Esophagus squamous epithelium (tissue), 5 donors: ENCODE measurements around the gene SLCO1A2. TPM values are rescaled to one million over a fixed set of nuclear protein-coding genes. Genes with fewer than 3 reads are reported as not detected.

Experiments
- DNase-seq: peaks from one replicate; lab custom pipeline; 2025; lab: John Stamatoyannopoulos, UW
- H3K27ac ChIP-seq, 4 donors: fragments of 200-600 bp; sonication (generic); one replicate each; pipeline ENCODE4 v1.5.1; 2016 to 2019; ENCODE audit warnings: mild to moderate bottlenecking in 1 of 4
- H3K27me3 ChIP-seq, 4 donors: fragments of 200-600 bp; sonication (generic); 1 replicate in 3 of 4; 2 replicates in 1 of 4; pipeline versions ENCODE4 v1.5.1 to v1.6.0; 2017 to 2021; ENCODE audit warnings: antibody characterized with exemption in 1 of 4
- H3K36me3 ChIP-seq, 3 donors: fragments of 200-600 bp; sonication (generic); one replicate each; pipeline ENCODE4 v1.5.1; 2016 to 2019
- H3K4me1 ChIP-seq, 3 donors: fragments of 200-600 bp; sonication (generic); one replicate each; pipeline ENCODE4 v1.5.1; 2017 to 2019
- H3K4me3 ChIP-seq, 4 donors: fragments of 200-600 bp; sonication (generic); 1 replicate in 3 of 4; 2 replicates in 1 of 4; pipeline ENCODE4 v1.5.1; 2016 to 2019; ENCODE audit warnings: mild to moderate bottlenecking in 2 of 4, moderate library complexity in 1 of 4
- H3K9me3 ChIP-seq, 3 donors: fragments of 200-600 bp; sonication (generic); one replicate each; pipeline ENCODE4 v1.5.1; 2016 to 2019
- POLR2A ChIP-seq, 4 donors: fragments of 450-650 bp; IDR thresholded peaks; one replicate each; pipeline ENCODE4 v1.6.1; 2017; ENCODE audit warnings: antibody characterized with exemption in 4 of 4, mild to moderate bottlenecking in 4 of 4, moderate library complexity in 3 of 4
- WGBS, 2 donors: methylation state at CpG; one replicate each; pipeline ENCODE4 v1.1.5; 2018; 5-methylcytosine and 5-hydroxymethylcytosine counted together
- intact Hi-C: fragments of 100-400 bp; cut with DNase I; formaldehyde crosslinking; loops from one replicate; pipeline ENCODE4 v1.15.0; 2022
- total RNA-seq, 4 donors: library from RNA; depleted of rRNA; stranded (reverse); fragments of >200 nt; gene quantifications; one replicate each; pipeline ENCODE4 v1.1.0, GENCODE V29; 2016
- TF ChIP-seq, protein P1 (sequence below), 6 experiments: fragments of 450-650 bp in 4 of 6; fragments of 200-600 bp in 2 of 6; sonication (generic) in 2 of 6; IDR thresholded peaks; one replicate each; pipeline ENCODE4 v1.5.1; 2016 to 2019; ENCODE audit warnings: antibody characterized with exemption in 6 of 6, mild to moderate bottlenecking in 4 of 6, moderate library complexity in 4 of 6
- donor health status: DM: yes; HTN: yes; CAD: no.

SLCO1A2 gene
- total RNA-seq, 4 donors from 2014 or later: not detected

- no peak for DNase-seq
- intact Hi-C loops: no loop called here
- H3K4me1 ChIP-seq: no peaks in the 10 kb centered on the region
- no peak overlapping the region for H3K4me3 ChIP-seq
- 64 to 76% methylated on average over 6 of the region's 6 CpGs for WGBS, 2 donors
- H3K36me3 ChIP-seq: no peaks in the 10 kb centered on the region
- no peaks in the 10 kb centered on the region for H3K9me3 ChIP-seq
- no peak overlapping the region for H3K27ac ChIP-seq
- no peak for TF ChIP-seq POLR2A (IDR thresholded peaks at IDR 0.05)
- TF ChIP-seq, protein P1, sequence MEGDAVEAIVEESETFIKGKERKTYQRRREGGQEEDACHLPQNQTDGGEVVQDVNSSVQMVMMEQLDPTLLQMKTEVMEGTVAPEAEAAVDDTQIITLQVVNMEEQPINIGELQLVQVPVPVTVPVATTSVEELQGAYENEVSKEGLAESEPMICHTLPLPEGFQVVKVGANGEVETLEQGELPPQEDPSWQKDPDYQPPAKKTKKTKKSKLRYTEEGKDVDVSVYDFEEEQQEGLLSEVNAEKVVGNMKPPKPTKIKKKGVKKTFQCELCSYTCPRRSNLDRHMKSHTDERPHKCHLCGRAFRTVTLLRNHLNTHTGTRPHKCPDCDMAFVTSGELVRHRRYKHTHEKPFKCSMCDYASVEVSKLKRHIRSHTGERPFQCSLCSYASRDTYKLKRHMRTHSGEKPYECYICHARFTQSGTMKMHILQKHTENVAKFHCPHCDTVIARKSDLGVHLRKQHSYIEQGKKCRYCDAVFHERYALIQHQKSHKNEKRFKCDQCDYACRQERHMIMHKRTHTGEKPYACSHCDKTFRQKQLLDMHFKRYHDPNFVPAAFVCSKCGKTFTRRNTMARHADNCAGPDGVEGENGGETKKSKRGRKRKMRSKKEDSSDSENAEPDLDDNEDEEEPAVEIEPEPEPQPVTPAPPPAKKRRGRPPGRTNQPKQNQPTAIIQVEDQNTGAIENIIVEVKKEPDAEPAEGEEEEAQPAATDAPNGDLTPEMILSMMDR (IDR thresholded peaks at IDR 0.05): no peak
- no peaks in the 10 kb centered on the region for H3K27me3 ChIP-seq
These were observed 5.7 kb upstream of the SLCO1A2 start for GRCh38 chr12:21340403-21340802.

DNA sequence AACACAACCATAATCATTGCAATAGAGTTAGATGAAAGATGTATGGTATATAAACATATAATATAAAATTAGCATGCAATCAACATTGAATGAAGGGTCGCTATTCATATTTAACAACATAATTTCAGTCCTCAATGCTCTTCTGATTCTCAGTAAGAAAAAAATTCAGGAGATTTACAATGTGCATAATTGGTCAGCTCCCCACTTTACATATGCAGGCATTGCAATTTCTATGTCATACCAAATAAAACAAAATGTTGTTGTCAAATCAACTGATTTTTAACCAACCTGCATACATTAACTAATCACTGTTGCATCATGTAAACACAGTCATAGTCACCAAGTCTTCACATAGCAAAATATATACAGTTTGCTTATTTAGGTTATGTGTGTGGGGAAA, 5.2 kb upstream of the SLCO1A2 start:
- intact Hi-C loops: no loop called here
- TF ChIP-seq, protein P1 (IDR thresholded peaks at IDR 0.05): no peak
- no peak for TF ChIP-seq POLR2A (IDR thresholded peaks at IDR 0.05)
- 52 to 70% methylated on average over 1 of the region's 1 CpG for WGBS, 2 donors
- Histone ChIP-seq H3K4me1 (no peaks in the 10 kb centered on the region), H3K36me3 (no peaks in the 10 kb centered on the region), H3K4me3 (no peak overlapping the region), H3K27ac (no peak overlapping the region), H3K27me3 (no peaks in the 10 kb centered on the region), H3K9me3 (no peaks in the 10 kb centered on the region)
- DNase-seq: no peak

GRCh38 chr12:21337959-21338744, 3.4 kb upstream of the SLCO1A2 start:
- TF ChIP-seq POLR2A (IDR thresholded peaks at IDR 0.05): no peak
- TF ChIP-seq, protein P1 (IDR thresholded peaks at IDR 0.05): no peak
- Histone ChIP-seq H3K4me1 (no peaks in the 10 kb centered on the region), H3K36me3 (no peaks in the 10 kb centered on the region), H3K9me3 (no peaks in the 10 kb centered on the region), H3K27me3 (no peaks in the 10 kb centered on the region), H3K27ac (no peak overlapping the region), H3K4me3 (no peak overlapping the region)
- intact Hi-C loops: no loop called here
- DNase-seq: no peak
- WGBS, 2 donors: 78% methylated on average over 6 of the region's 6 CpGs

DNA sequence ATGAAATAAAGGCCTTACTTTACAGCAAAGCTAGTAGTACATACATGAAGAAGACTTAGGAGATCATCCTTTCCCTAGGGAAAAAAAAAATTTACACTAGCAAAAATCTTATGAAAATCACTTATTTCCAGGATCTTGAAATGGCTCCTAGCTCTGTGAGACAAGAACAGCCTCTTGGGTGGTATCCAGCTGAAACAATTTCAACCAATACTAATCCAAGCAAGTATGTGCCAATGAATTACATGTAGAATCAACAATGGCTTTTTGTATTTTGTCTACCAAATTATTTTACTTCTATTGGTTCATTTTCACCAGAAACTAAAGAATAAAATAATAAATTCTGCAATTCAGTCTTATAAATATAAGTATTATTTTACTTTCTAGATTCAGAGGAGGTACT, 2.7 kb upstream of the SLCO1A2 start:
- Histone ChIP-seq H3K9me3 (peaks cover 0 to under 1% (median 0%) of the 10 kb centered on the region in 3 donors), H3K4me3 (no peak overlapping the region), H3K36me3 (no peaks in the 10 kb centered on the region), H3K27ac (no peak overlapping the region), H3K4me1 (no peaks in the 10 kb centered on the region), H3K27me3 (no peaks in the 10 kb centered on the region)
- no peak for DNase-seq
- TF ChIP-seq POLR2A (IDR thresholded peaks at IDR 0.05): no peak
- TF ChIP-seq, protein P1 (IDR thresholded peaks at IDR 0.05): no peak
- intact Hi-C loops: no loop called here

DNA sequence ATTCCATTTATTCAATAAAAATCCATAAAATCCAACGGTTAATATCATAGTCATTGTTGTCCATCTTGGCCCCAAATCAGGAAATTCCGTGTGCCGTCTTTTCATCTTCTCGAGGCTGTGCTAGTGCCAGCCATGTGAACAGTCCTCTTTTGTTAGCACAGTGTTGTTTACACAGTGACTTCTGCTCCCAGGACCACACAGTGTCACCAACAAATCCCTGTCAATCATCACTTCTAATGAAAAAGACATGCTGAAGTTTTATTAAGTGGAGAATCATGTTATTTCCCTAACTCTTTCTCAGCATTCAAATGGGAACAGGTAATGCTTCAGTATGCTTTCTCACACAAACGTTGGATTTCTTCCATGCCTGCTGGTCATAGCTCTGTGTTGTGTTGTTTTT, 1.9 kb upstream of the SLCO1A2 start:
- WGBS, 2 donors: 33 to 47% methylated on average over 5 of the region's 5 CpGs
- Histone ChIP-seq H3K9me3 (peaks cover 0 to 5% (median 0%) of the 10 kb centered on the region in 3 donors), H3K4me1 (no peaks in the 10 kb centered on the region), H3K27me3 (no peaks in the 10 kb centered on the region), H3K36me3 (no peaks in the 10 kb centered on the region), H3K27ac (no peak overlapping the region), H3K4me3 (no peak overlapping the region)
- intact Hi-C loops: no loop called here
- no peak for TF ChIP-seq POLR2A (IDR thresholded peaks at IDR 0.05)
- TF ChIP-seq, protein P1 (IDR thresholded peaks at IDR 0.05): no peak
- DNase-seq: no peak
